Thyroid gland (tissue), 4 donors: ENCODE data around the gene GGT6.

Experiments used
- CTCF ChIP-seq, 6 experiments: fragments of 200-600 bp in 3 of 6; fragments of 450-650 bp in 3 of 6; sonication (generic) in 3 of 6; IDR thresholded peaks; one replicate each; pipeline ENCODE4 v1.5.1; 2016 to 2019; ENCODE audit warnings: antibody characterized with exemption in 6 of 6, mild to moderate bottlenecking in 2 of 6, inconsistent platforms in 1 of 6, moderate library complexity in 1 of 6
- POLR2A ChIP-seq, 2 donors: fragments of 450-650 bp; IDR thresholded peaks; one replicate each; pipeline ENCODE4 v1.6.1; 2017; ENCODE audit warnings: antibody characterized with exemption in 2 of 2, mild to moderate bottlenecking in 2 of 2, moderate library complexity in 1 of 2

- TF ChIP-seq CTCF (IDR thresholded peaks at IDR 0.05) (no peak), POLR2A (IDR thresholded peaks at IDR 0.05) (no peak)
Measured at GRCh38 chr17:4582691-4583090, 22.3 kb upstream of the GGT6 start.
